ENCODE measurements around the gene KIF5A. TPM values are rescaled to one million over a fixed set of nuclear protein-coding genes. Genes with fewer than 3 reads are reported as not detected.

The KIF5A gene
- total and polyA plus RNA-seq, 2 of the 13 experiments (the other 11 are each of a cell fraction or from before 2014, with no cell fraction given): 1.6 to 11.9 TPM

- TF ChIP-seq ZGPAT (CRISPR knock-in tag; IDR thresholded peaks at IDR 0.05): 0 out of 2 replicates have a peak, but pooled peaks have one; percentile 22
- TF ChIP-seq ZNF230 (CRISPR knock-in tag; IDR thresholded peaks at IDR 0.05): no peak
- TF ChIP-seq SMARCC2 (IDR thresholded peaks at IDR 0.05): no peak
- TF ChIP-seq KLF6 (CRISPR knock-in tag; IDR thresholded peaks at IDR 0.05): peak; percentile 55; the same call in 1 of the 2 replicates
- TF ChIP-seq ZNF800 (CRISPR knock-in tag; IDR thresholded peaks at IDR 0.05): peak; percentile 88
- no peak for TF ChIP-seq IRF2 (CRISPR knock-in tag; IDR thresholded peaks at IDR 0.05)
- TF ChIP-seq RXRA (CRISPR knock-in tag; IDR thresholded peaks at IDR 0.05): peak; percentile 52
- no peak for TF ChIP-seq KDM5B (CRISPR knock-in tag; IDR thresholded peaks at IDR 0.05; ENCODE audit: borderline replicate concordance)
- TF ChIP-seq ATF7 (IDR thresholded peaks at IDR 0.05): no peak
- no peak for TF ChIP-seq ATF7 (CRISPR knock-in tag; IDR thresholded peaks at IDR 0.05)
- 0 out of 2 replicates have a peak, but pooled peaks have one; percentile 8 for TF ChIP-seq ZBTB26 (CRISPR knock-in tag; IDR thresholded peaks at IDR 0.05; ENCODE audit: borderline replicate concordance)
- TF ChIP-seq KDM2A (CRISPR knock-in tag; IDR thresholded peaks at IDR 0.05; ENCODE audit: borderline replicate concordance, low read depth): peak; percentile 82
- no peak for TF ChIP-seq ELK4 (CRISPR knock-in tag; IDR thresholded peaks at IDR 0.05; ENCODE audit: borderline replicate concordance)
- 0 out of 2 replicates have a peak, but pooled peaks have one; percentile 35 for TF ChIP-seq ZNF296 (CRISPR knock-in tag; conservative IDR thresholded peaks at IDR 0.05)
- 0 out of 2 replicates have a peak, but pooled peaks have one; percentile 46 for TF ChIP-seq ZNF263 (CRISPR knock-in tag; IDR thresholded peaks at IDR 0.05)
- TF ChIP-seq XRCC5 (optimal IDR thresholded peaks at IDR 0.05; ENCODE audit: low read length): peak; percentile 75
- TF ChIP-seq HMG20A (CRISPR knock-in tag; IDR thresholded peaks at IDR 0.05; ENCODE audit: borderline replicate concordance): no peak
- peak; percentile 37; the same call in 1 of the 2 replicates for TF ChIP-seq KDM3A (CRISPR knock-in tag; IDR thresholded peaks at IDR 0.05; ENCODE audit: low read depth)
- 0 out of 2 replicates have a peak, but pooled peaks have one; percentile 32 for TF ChIP-seq ZNF792 (CRISPR knock-in tag; IDR thresholded peaks at IDR 0.05)
- TF ChIP-seq GRHL1 (CRISPR knock-in tag; conservative IDR thresholded peaks at IDR 0.05): no peak
- TF ChIP-seq ZNF468 (CRISPR knock-in tag; IDR thresholded peaks at IDR 0.05): 0 out of 2 replicates have a peak, but pooled peaks have one; percentile 34
- TF ChIP-seq SP2 (CRISPR knock-in tag; IDR thresholded peaks at IDR 0.05): peak; percentile 31; the same call in 1 of the 2 replicates
- TF ChIP-seq REPIN1 (CRISPR knock-in tag; IDR thresholded peaks at IDR 0.05; ENCODE audit: borderline replicate concordance, low read depth): peak; percentile 29; the same call in 1 of the 2 replicates
These were observed 71.9 kb downstream of the KIF5A start (continued) for GRCh38 chr12:57621497-57622292.
